Measurements from ENCODE around the gene SNRNP40.
"Not testable (repeated sequence)": the region's sequence is repeated elsewhere in the genome, so short reads cannot be mapped to it uniquely, and the experiment has no call there.

Gene SNRNP40

GRCh38 chr1:31273619-31274018 lies 23.0 kb downstream of the SNRNP40 start:
- DNase-seq: no peak

- no peak for DNase-seq
Observed at GRCh38 chr1:31272369-31272768, 24.2 kb downstream of the SNRNP40 start.

GRCh38 chr1:31266547-31266946 lies 30.0 kb downstream of the SNRNP40 start:
- no peak for DNase-seq

DNA sequence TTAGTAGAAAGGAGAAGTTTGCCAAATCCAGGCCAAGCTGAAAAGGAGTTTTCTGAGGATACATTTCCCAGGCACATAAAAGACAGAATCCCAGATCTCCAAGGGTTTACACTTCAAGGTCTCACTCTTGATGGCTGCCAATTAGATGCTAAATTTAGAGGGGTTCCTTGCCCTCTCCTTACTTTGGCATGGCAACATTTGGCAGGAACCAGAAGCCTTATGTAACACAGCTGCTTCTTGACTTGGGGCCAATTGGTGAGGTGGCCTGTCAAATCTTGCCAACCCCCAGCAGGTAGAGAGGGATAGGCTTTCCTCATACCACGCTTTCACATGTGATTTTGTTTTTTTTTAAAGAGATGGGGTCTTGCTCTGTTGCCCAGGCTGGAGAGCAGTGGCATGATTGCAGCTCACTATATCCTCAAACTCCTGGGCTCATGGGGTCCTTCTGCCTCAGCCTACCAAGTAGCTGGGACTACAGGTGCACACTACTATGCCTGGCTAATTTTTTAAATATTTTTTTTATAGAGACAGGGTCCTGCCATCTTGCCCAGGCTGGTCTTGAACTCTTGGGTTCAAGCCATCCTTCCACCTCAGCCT lies 31.7 kb downstream of the SNRNP40 start:
- DNase-seq: no peak

- no peak for DNase-seq
Observed at GRCh38 chr1:31263408-31263807, 33.2 kb downstream of the SNRNP40 start.

DNA sequence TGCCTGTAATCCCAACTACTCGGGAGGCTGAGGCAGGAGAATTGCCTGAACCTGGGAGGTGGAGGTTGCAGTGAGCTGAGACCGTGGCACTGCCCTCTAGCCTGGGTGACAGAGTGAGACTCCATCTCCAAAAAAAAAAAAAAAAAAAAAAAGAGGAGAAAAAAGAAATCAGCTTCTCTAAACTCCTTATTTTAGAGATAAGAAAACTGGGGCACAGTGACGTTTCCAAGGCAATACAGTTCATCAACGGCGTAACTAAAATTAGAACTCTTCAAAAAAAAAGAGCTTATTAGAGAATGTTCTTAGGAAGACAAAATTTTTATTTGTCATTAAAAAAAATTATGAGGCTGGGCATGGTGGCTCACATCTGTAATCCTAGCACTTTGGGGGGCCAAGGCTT lies 34.2 kb downstream of the SNRNP40 start:
- not testable (repeated sequence) for DNase-seq

DNA sequence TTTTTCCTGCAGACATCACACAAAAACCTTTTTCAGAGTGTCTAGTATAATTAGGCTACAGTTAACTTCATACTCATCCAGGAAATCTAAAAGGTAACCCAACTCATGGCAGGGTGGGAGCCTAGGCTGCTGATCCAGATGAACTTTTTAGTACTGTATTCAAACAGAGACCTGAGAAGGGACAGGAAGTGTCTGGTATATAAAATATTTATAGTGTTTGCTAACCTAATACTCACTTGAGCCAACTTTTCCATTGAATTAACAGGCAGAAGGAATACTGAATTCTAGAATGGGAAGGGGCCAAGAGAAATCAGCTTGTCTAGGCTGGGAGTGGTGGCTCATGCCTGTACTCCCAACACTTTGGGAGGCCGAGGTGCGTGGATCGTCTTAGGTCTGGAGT lies 34.7 kb downstream of the SNRNP40 start:
- no peak for DNase-seq

DNA sequence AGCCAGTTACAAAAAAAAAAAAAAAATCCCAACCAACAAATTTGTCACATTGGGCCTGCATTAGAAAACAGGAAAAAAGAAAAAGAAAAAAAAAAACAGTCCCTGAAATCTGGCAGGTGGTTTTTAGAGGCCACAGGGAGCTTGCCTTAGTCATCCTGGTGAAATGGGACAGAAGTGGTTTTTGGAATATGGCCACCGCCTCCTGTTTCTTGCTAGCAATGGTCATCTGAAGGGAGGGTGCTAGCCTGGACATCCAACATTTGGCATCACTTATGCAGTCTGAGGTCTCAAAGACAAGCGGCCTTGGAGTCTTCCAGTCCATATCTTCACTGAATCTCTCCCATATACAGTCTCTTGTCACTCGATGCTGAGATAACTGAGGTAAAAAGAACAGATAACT lies 36.8 kb downstream of the SNRNP40 start:
- DNase-seq: no peak

DNA sequence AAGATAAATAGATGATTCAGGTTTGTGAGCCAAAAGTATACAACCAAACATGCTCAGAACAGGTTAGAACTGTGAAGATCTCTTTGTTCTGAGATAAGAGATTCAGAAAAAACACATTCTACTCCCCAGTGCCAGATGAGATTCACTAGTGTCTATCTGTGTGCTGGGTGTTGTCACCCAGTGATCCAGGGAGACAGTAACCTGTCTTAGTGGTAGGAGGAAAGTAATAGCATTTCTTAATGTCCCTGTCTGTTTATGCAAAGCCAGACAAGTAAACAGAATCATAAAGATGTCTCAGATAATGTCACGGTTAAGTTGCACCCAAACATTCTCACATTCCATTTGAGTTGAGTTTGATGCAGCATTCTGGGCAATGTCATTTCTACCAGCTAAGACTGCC lies 38.0 kb downstream of the SNRNP40 start:
- no peak for DNase-seq

DNA sequence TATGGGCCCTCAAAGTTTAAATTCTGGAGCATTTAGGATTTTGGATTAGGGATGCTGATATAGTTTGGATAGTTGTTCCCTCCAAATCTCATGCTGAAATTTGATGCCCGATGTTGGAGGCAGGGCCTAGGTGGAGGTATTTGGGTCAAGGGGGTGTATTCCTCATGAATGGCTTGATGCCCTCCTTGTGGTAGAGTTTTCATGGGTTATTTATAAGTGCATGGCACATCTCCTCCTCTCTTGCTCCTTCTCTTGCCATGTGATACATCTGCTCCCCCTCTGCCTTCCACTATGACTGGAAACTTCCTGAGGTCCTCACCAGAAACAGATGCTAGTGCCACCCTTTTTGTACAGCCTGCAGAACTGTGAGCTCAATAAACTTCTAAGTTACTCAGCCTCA lies 39.4 kb downstream of the SNRNP40 start:
- no peak for DNase-seq

- DNase-seq: no peak
Observed at GRCh38 chr1:31249854-31250253, 46.7 kb downstream of the SNRNP40 start.

DNA sequence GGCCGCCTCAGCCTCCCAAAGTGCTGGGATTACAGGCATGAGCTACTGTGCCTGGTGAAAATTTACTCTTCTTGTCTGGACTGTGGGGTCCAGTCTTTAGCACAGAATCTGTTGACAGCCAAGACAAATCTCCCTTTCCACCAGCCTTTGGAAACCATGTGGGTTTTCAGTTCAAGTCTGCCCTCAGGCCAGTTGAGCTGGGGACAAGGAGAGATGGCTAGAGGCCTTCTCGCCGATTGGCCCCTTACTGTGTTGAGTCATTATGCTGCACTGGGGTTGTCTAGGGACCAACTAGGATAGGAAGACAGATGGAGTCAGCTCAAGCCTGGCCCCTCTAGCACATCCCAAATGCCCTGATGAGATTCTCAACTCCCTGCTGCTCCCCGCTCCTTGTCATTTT lies 48.3 kb downstream of the SNRNP40 start:
- DNase-seq: no peak

- no peak for DNase-seq
Observed at GRCh38 chr1:31244326-31244725, 52.3 kb downstream of the SNRNP40 start.

GRCh38 chr1:31243501-31244286 lies 52.9 kb downstream of the SNRNP40 start:
- DNase-seq: peak; percentile 49

GRCh38 chr1:31241321-31241720 lies 55.3 kb downstream of the SNRNP40 start:
- no peak for DNase-seq

DNA sequence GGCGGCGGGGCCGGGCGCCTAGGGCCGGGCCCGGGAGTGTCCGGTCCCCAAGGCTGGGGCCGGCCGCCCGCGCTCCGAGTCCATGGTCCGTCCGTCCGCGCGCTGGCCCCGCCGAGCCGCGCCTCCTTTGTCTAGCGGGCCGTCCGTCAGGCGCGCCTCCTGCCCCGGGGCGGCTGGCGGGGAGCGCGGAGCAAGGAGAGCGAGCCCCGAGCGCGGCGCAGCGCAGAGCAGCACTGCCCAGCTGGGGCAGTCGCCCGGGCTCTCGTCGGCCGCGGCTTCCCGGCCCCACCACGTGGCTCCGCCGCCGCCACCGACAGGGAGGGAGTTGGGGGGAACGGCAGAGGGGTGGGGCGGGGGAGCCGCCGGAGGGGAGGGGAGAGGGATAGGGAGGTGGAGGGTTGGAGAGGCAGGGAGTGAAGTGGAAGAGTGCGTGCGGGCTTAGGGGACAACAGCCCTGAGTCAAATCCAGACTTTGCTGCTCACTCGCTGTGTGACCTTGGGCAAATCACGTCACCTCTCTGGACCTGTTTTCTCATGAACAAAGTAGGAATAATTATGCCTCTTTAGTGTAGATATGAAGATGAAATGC lies 56.8 kb downstream of the SNRNP40 start, which contains the start of gene NKAIN1:
Gene NKAIN1 (minus strand): TSS at position 235 of the 589 bp plus-strand sequence. CDS start 340 bp downstream, outside the sequence.
- peak; percentile 48 for DNase-seq

GRCh38 chr1:31238986-31239613 lies 57.5 kb downstream of the SNRNP40 start:
- peak; percentile 25 for DNase-seq

DNA sequence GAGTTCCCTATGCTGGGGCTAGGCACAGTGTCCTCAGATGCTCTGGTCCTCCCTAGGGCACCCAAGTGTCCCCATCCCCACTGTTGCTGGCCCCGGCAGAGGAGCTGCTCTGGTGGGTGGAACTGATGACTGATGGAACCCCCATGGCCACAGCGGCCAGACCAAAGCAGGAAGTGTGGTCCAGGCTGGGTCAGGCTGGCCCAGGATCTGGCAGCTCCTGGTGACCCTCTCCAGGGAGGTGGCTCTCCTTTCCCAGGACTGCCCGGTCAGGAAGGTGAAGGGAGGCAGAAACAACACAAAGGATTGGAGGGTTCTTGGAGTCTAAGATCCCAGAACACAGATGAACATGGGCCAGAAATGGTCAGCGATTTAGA lies 58.0 kb downstream of the SNRNP40 start:
- DNase-seq: no peak

DNA sequence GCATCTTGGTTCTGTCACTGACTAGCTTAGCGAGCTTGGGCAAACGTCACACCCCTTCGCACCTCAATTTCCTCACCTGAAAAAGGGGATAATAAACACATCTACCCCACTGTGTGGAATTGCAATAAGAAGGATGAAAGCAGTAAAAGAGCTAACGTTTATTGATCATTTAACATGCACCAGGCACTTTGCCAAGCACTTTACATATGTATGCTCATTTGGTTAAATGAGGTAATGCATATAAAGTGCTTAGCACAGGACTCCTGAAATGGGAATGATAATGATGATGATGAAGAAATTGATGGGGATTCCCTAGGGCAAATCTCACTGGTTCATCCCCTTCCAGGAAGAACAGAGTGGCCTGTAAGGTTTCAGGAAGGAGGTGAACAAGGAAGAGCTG lies 61.7 kb downstream of the SNRNP40 start:
- DNase-seq: no peak

DNA sequence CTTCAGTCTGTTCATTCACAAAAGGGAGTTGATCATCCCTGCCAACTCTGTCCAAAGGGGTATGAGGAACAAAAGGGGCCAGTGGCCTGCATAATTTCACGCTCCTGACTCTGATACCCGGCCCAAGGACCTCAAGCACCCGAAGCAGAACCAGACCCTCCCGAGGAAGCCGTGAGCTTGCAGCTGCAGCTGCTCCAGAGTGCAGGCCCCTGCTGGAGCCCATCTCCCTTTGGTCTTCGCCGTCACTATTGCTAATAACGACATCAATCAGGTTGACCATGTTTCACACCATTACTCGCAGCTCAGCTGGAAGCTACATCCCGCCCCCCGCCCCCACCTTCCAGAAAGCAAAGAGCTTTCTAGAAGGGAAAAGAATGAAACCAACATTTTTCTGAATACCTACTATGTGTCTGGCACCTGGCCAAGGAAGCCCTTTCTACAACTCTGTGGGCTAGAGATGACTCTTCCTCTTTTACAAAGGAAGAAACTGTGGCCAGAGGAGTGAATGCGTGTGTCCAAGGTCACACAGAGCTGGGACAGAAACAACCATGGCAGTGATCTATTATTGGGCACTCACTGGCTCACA lies 62.4 kb downstream of the SNRNP40 start:
- DNase-seq: no peak

DNA sequence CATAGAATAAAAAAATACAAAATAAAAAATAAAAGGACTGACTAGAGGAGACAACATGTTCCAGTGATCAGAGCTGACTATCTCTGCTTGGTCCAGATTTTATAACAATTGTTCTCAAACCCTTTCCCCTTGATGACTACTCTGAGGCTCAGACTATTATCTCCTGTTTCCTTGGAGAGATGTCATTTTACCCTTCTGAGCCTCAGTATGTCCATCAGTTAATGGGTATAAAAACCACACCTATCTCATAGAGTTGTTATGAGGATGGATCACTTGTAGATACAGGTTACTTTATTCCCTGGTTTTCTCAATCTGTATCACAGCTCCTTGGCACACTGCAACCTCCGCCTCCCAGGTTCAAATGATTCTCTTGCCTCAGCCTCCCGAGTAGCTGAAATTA lies 63.9 kb downstream of the SNRNP40 start:
- DNase-seq: no peak

DNA sequence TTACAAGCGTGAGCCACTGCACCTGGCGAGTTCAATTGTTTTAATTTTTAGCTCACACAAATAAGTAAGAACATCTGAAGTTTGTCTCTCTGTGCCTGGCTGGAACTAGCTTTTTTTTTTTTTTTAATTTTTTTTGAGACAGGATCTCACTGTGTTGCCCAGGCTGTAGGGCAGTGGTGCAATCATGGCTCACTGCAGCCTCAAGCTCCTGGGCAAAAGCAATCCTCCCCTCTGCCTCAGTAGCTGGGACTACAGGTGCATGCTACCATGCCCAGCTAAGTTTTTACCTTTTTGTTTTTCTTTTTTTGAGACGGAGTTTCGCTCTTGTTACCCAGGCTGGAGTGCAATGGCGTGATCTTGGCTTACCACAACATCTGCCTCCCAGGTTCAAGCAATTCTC lies 64.8 kb downstream of the SNRNP40 start:
- no peak for DNase-seq

DNA sequence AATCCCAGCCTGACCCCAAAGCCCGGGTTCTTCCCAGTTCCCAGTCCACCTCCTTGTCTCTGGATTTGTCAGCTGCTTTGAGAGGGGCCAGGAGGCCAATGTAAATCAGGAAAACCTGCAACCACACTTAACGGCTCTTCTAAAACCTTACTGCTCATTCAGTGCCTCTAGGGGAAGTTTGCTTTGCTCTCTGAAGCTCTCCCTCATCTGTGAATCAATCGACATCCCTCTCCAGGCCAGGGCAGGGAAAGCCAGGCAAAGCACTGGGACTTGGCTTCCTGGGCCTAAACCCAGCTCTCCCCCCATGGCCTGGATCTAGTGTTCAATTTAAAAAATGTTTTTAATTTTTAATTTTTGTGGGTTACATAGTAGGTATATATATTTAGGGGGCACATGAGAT lies 66.2 kb downstream of the SNRNP40 start:
- no peak for DNase-seq
